Gastroesophageal sphincter (tissue), 4 donors: ENCODE measurements around the gene POP4. TPM values are rescaled to one million over a fixed set of nuclear protein-coding genes. Genes with fewer than 3 reads are reported as not detected.

Experiments
- ATAC-seq: fragments of 150-250 bp; one replicate; pipeline ENCODE4 v1.9.1; 2016; ENCODE audit warnings: mild to moderate bottlenecking, moderate library complexity
- H3K27ac ChIP-seq, 4 donors: fragments of 200-600 bp; sonication (generic) in 3 of 4; 1 replicate in 3 of 4; 2 replicates in 1 of 4; pipeline ENCODE4 v1.5.1; 2016 to 2019
- H3K27me3 ChIP-seq: fragments of 200-600 bp; sonication (generic); one replicate; pipeline ENCODE4 v1.5.1; 2019
- H3K36me3 ChIP-seq, 2 donors: fragments of 200-600 bp; sonication (generic); one replicate each; pipeline ENCODE4 v1.5.1; 2019; ENCODE audit warnings: control low read depth in 1 of 2
- H3K4me1 ChIP-seq, 3 donors: fragments of 200-600 bp; sonication (generic); 1 replicate in 2 of 3; 2 replicates in 1 of 3; pipeline ENCODE4 v1.5.1; 2016 to 2019; ENCODE audit warnings: control low read depth in 2 of 3
- H3K4me3 ChIP-seq, 2 donors: fragments of 200-600 bp; sonication (generic); one replicate each; pipeline ENCODE4 v1.5.1; 2019; ENCODE audit warnings: mild to moderate bottlenecking in 1 of 2, moderate library complexity in 1 of 2
- H3K9me3 ChIP-seq, 3 donors: fragments of 200-600 bp; sonication (generic); one replicate each; pipeline ENCODE4 v1.5.1; 2017 to 2019; ENCODE audit warnings: control low read depth in 2 of 3
- CTCF ChIP-seq, 4 experiments: fragments of 200-600 bp in 2 of 4; fragments of 450-650 bp in 2 of 4; sonication (generic) in 1 of 4; IDR thresholded peaks; one replicate each; pipeline ENCODE4 v1.5.1; 2017 to 2019; ENCODE audit warnings: antibody characterized with exemption in 4 of 4, mild to moderate bottlenecking in 2 of 4, moderate library complexity in 2 of 4
- EP300 ChIP-seq: sonication (generic); formaldehyde crosslinking; IDR thresholded peaks from one replicate; pipeline ENCODE4 v1.6.1; 2017; ENCODE audit warnings: antibody characterized with exemption, mild to moderate bottlenecking
- POLR2A ChIP-seq, 2 donors: fragments of 450-650 bp; IDR thresholded peaks; one replicate each; pipeline ENCODE4 v1.6.1; 2017; ENCODE audit warnings: antibody characterized with exemption in 2 of 2, mild to moderate bottlenecking in 2 of 2, moderate library complexity in 1 of 2
- POLR2AphosphoS5 ChIP-seq: sonication (generic); formaldehyde crosslinking; IDR thresholded peaks from one replicate; pipeline ENCODE4 v1.6.1; 2017; ENCODE audit warnings: antibody characterized with exemption
- WGBS, 2 donors: methylation state at CpG; one replicate each; pipeline ENCODE4 v1.1.5; 2018; ENCODE audit warnings: low coverage in 1 of 2; 5-methylcytosine and 5-hydroxymethylcytosine counted together
- total RNA-seq, 4 donors: library from RNA; depleted of rRNA; stranded (reverse); fragments of >200 nt; gene quantifications; one replicate each; pipeline ENCODE4 v1.1.0, GENCODE V29; 2016

POP4 gene
- total RNA-seq, 4 donors from 2014 or later: 41.4 to 79.7 (median 61.7) TPM

GRCh38 chr19:29663861-29664752, 58.0 kb downstream of the POP4 start:
- Histone ChIP-seq H3K9me3 (no peaks in the 10 kb centered on the region), H3K36me3 (no peaks in the 10 kb centered on the region), H3K4me3 (peak overlapping the region in 1 of 2 donors; percentile 92), H3K4me1 (peaks cover 4 to 87% (median 42%) of the 10 kb centered on the region in 3 donors), H3K27ac (peak overlapping the region; percentile 83 to 94 (median 92)), H3K27me3 (no peaks in the 10 kb centered on the region)
- ATAC-seq: no peak
- TF ChIP-seq EP300 (no peak), POLR2A (IDR thresholded peaks at IDR 0.05) (no peak), POLR2AphosphoS5 (no peak), CTCF (IDR thresholded peaks at IDR 0.05) (no peak)
- 76 to 81% methylated on average over 3 to 11 of the region's 19 CpGs for WGBS, 2 donors

GRCh38 chr19:29664753-29665214, 58.7 kb downstream of the POP4 start:
- H3K27ac ChIP-seq: peak overlapping the region in 3 of 4 donors; percentile 90 to 94 (median 93)
- WGBS, 2 donors: 60% methylated on average over 2 of the region's 22 CpGs; no CpG with 5 or more reads in 1 of the 2 donors

GRCh38 chr19:29665215-29665825, 59.2 kb downstream of the POP4 start, which contains the start of gene PLEKHF1:
PLEKHF1 (plus strand) TSS chr19:29665461; CDS start chr19:29673840, 8,379 bp downstream.
- H3K36me3 ChIP-seq: no peaks in the 10 kb centered on the region
- peaks cover 4 to 94% (median 47%) of the 10 kb centered on the region in 3 donors for H3K4me1 ChIP-seq
- ATAC-seq: peak; percentile 90
- no CpG with 5 or more reads among the region's 75 CpGs for WGBS, 2 donors
- peak within 1 kb of the TSS; percentile 82 to 92 for H3K4me3 ChIP-seq
- TF ChIP-seq POLR2A (IDR thresholded peaks at IDR 0.05): peak; percentile 54 to 81
- TF ChIP-seq CTCF (IDR thresholded peaks at IDR 0.05): no peak
- TF ChIP-seq POLR2AphosphoS5: peak; percentile 25
- TF ChIP-seq EP300: no peak
- no peaks in the 10 kb centered on the region for H3K27me3 ChIP-seq
- peak within 1 kb of the TSS; percentile 74 to 94 (median 92) for H3K27ac ChIP-seq
- no peaks in the 10 kb centered on the region for H3K9me3 ChIP-seq

More at GRCh38 chr19:29664753-29665214, 58.7 kb downstream of the POP4 start:
- H3K4me3 ChIP-seq: peak overlapping the region; percentile 82 to 92
- TF ChIP-seq CTCF (IDR thresholded peaks at IDR 0.05): peak in 1 of 4 experiments; percentile 44
- no peak for TF ChIP-seq POLR2AphosphoS5
- no peak for TF ChIP-seq POLR2A (IDR thresholded peaks at IDR 0.05)
- no peaks in the 10 kb centered on the region for H3K36me3 ChIP-seq
- peaks cover 4 to 88% (median 45%) of the 10 kb centered on the region in 3 donors for H3K4me1 ChIP-seq
- H3K9me3 ChIP-seq: no peaks in the 10 kb centered on the region
- H3K27me3 ChIP-seq: no peaks in the 10 kb centered on the region
- no peak for ATAC-seq

GRCh38 chr19:29665826-29666577, 59.9 kb downstream of the POP4 start:
- Histone ChIP-seq H3K36me3 (no peaks in the 10 kb centered on the region), H3K27ac (peak overlapping the region; percentile 74 to 94 (median 92)), H3K4me3 (peak overlapping the region; percentile 82 to 92), H3K27me3 (no peaks in the 10 kb centered on the region), H3K4me1 (peaks cover 4 to 96% (median 52%) of the 10 kb centered on the region in 3 donors), H3K9me3 (no peaks in the 10 kb centered on the region)
- WGBS, 2 donors: 3% methylated on average over 6 of the region's 30 CpGs; no CpG with 5 or more reads in 1 of the 2 donors
- TF ChIP-seq POLR2AphosphoS5 (peak; percentile 83), POLR2A (IDR thresholded peaks at IDR 0.05) (peak; percentile 50 to 68), EP300 (no peak), CTCF (IDR thresholded peaks at IDR 0.05) (no peak)
- ATAC-seq: peak; percentile 65

Other genes with a start within 250 kb of the POP4 start
- under 1 TPM in 1 of 4 donors, not detected in 3; 0.40 TPM for gene VSTM2B, start 80.3 kb upstream of the POP4 start, total RNA-seq
- 10 to 100 TPM; 28.6 to 49.1 (median 38.8) TPM for gene PLEKHF1, start 59.2 kb downstream of the POP4 start, total RNA-seq
- 10 to 100 TPM; 37.6 to 62.1 (median 49.7) TPM for gene C19orf12, start 109.0 kb downstream of the POP4 start, total RNA-seq
- gene CCNE1, start 205.7 kb downstream of the POP4 start, total RNA-seq: 1 to 10 TPM; 1.5 to 5.0 (median 2.9) TPM